Heart left ventricle (tissue), 16 donors: ENCODE measurements around the gene BTBD2. TPM values are rescaled to one million over a fixed set of nuclear protein-coding genes. Genes with fewer than 3 reads are reported as not detected.

Experiments used
- ATAC-seq, 4 donors: fragments of 200-7000 bp; cut with Tn5 transposase; one replicate each; pipeline ENCODE4 v1.9.1; 2020 to 2022; ENCODE audit warnings: moderate library complexity in 4 of 4, mild to moderate bottlenecking in 3 of 4, moderate number of reproducible peaks in 1 of 4
- DNase-seq, 5 donors: peaks; one replicate each; pipeline ENCODE4 v3.0.0-alpha.2; 2020
- H3K27ac ChIP-seq, 12 donors: fragments of 200-600 bp; sonication (generic) in 4 of 12; one replicate each; pipeline versions ENCODE4 v1.5.0 to v1.8.0; 2016 to 2022; ENCODE audit warnings: mild to moderate bottlenecking in 2 of 12
- H3K27me3 ChIP-seq, 9 donors: fragments of 200-600 bp; sonication (generic) in 2 of 9; one replicate each; pipeline versions ENCODE4 v1.5.1 to v1.8.0; 2016 to 2022; ENCODE audit warnings: mild to moderate bottlenecking in 3 of 9
- H3K36me3 ChIP-seq, 9 donors: fragments of 200-600 bp; sonication (generic) in 2 of 9; one replicate each; pipeline versions ENCODE4 v1.5.0 to v1.8.0; 2018 to 2022; ENCODE audit warnings: mild to moderate bottlenecking in 2 of 9
- H3K4me1 ChIP-seq, 12 donors: fragments of 200-600 bp; sonication (generic) in 4 of 12; one replicate each; pipeline versions ENCODE4 v1.5.0 to v1.8.0; 2016 to 2022; ENCODE audit warnings: mild to moderate bottlenecking in 3 of 12
- H3K4me3 ChIP-seq, 12 donors: fragments of 200-600 bp; sonication (generic) in 4 of 12; one replicate each; pipeline versions ENCODE4 v1.5.0 to v1.8.0; 2017 to 2022; ENCODE audit warnings: mild to moderate bottlenecking in 9 of 12, moderate library complexity in 4 of 12
- H3K9me3 ChIP-seq, 12 donors: fragments of 200-600 bp; sonication (generic) in 4 of 12; one replicate each; pipeline versions ENCODE4 v1.5.0 to v1.8.0; 2016 to 2022; ENCODE audit warnings: mild to moderate bottlenecking in 1 of 12
- POLR2A ChIP-seq, 2 donors: fragments of 450-650 bp; IDR thresholded peaks; one replicate each; pipeline ENCODE4 v1.6.1; 2017; ENCODE audit warnings: antibody characterized with exemption in 2 of 2, mild to moderate bottlenecking in 2 of 2, moderate library complexity in 2 of 2
- WGBS, 4 donors: extraction: QIAGEN DNeasy Blood & Tissue Kit in 2 of 4; methylation state at CpG; one replicate each; pipeline versions ENCODE4 v1.1.5 to v1.1.7; 2013 to 2018; 5-methylcytosine and 5-hydroxymethylcytosine counted together
- intact Hi-C, 10 donors: fragments of 100-400 bp; cut with DNase I; formaldehyde crosslinking; loops; one replicate each; pipeline versions ENCODE4 v1.11.1 to v1.14.2; 2022
- polyA plus RNA-seq, 2 donors: library from polyadenylated mRNA; stranded (reverse); fragments of 200-250 nt; gene quantifications; one replicate each; pipeline ENCODE4 v1.2.3, GENCODE V29; 2013
- total RNA-seq, 9 donors: library from RNA; depleted of rRNA in 2 of 9; stranded (reverse); fragments of >200 nt in 2 of 9; fragmentation: NEBNext Ultra II Directional in 3 of 9; extraction: Animal tissue kit (Norgen Biotek cat#: 25700) in 3 of 9; gene quantifications; one replicate each; pipeline versions ENCODE4 v1.1.0 to v1.2.4, GENCODE V29; 2016 to 2023
- TF ChIP-seq, protein P1 (sequence below), 12 donors: fragments of 200-600 bp; sonication (generic) in 4 of 12; IDR thresholded peaks; one replicate each; pipeline versions ENCODE4 v1.5.0 to v1.8.0; 2018 to 2022; ENCODE audit warnings: antibody characterized with exemption in 12 of 12, mild to moderate bottlenecking in 5 of 12
- donor health status: ischemic (EF 13 %, LVEDD 7.1; RV severe dilation, severe dysfunction).
- donor health status: healthy with polysubstance abuse.
- donor health status: DM: no; HTN: yes; CAD: no.
- donor health status: DM: no; HTN: no; CAD: no.
- donor health status: ischemic (EF 25% LVEDD 6.9; RV normal size, moderate dysfunction).
- donor health status: ischemic (EF 25% LVEDD 5.7; RV mildly dilated, moderate dysfunction).
- donor health status: healthy.
- donor health status: DM: yes; HTN: yes; CAD: no.
- donor health status: ischemic (EF 35%, LVEDD 5.7; RV mildly dilated, moderate dysfunction).
- donor health status: nonischemic (EF 11% LVEDD 7.7; RV severe dilation, severe dysfunction).
- donor health status: DM: yes; HTN: yes; CAD: no.
- donor health status: PGD.
- donor health status: ischemic (EF 29% LVEDD 5.4; RV normal size, mild dysfunction).
- donor health status: nonischemic (EF 23%, LVEDD 6.1; RV moderate dilation, normal function).

BTBD2 gene
- total and polyA plus RNA-seq, 11 donors = 39.4 to 81.8 (median 51.8) TPM

DNA sequence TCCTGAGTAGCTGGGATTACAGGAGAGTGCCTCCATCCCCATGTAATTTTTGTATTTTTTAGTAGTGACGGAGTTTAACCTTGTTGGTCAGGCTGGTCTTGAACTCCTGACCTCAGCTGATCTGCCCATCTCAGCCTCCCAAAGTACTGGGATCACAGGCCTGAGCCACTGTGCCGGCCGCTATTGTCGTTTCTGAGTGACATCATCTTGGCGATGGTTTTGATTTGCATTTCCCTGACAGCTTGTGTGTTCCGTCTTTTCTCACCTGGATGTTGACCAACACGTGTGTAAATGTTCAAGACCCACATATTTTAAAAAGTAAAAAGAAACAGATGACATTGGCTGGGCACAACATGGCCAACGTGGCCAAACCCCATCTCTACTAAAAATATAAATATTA, 48.3 kb upstream of the BTBD2 start:
- Histone ChIP-seq H3K36me3 (no peaks in the 10 kb centered on the region), H3K9me3 (no peaks in the 10 kb centered on the region), H3K4me3 (no peak overlapping the region), H3K4me1 (peaks cover 10 to 53% (median 34%) of the 10 kb centered on the region in 12 donors), H3K27me3 (no peaks in the 10 kb centered on the region), H3K27ac (peak overlapping the region; percentile 71 to 100 (median 87))
- no peak for ATAC-seq
- DNase-seq = no peak
- intact Hi-C loops = loop anchor here in 1 of 10 donors (10.0 kb wide), 1 partner anchor 199 kb away; the partner anchor contains the start of gene KLF16
- 79 to 83% (median 81%) methylated on average over 8 of the region's 8 CpGs for WGBS, 4 donors
- TF ChIP-seq, protein P1, sequence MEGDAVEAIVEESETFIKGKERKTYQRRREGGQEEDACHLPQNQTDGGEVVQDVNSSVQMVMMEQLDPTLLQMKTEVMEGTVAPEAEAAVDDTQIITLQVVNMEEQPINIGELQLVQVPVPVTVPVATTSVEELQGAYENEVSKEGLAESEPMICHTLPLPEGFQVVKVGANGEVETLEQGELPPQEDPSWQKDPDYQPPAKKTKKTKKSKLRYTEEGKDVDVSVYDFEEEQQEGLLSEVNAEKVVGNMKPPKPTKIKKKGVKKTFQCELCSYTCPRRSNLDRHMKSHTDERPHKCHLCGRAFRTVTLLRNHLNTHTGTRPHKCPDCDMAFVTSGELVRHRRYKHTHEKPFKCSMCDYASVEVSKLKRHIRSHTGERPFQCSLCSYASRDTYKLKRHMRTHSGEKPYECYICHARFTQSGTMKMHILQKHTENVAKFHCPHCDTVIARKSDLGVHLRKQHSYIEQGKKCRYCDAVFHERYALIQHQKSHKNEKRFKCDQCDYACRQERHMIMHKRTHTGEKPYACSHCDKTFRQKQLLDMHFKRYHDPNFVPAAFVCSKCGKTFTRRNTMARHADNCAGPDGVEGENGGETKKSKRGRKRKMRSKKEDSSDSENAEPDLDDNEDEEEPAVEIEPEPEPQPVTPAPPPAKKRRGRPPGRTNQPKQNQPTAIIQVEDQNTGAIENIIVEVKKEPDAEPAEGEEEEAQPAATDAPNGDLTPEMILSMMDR (IDR thresholded peaks at IDR 0.05) = no peak

DNA sequence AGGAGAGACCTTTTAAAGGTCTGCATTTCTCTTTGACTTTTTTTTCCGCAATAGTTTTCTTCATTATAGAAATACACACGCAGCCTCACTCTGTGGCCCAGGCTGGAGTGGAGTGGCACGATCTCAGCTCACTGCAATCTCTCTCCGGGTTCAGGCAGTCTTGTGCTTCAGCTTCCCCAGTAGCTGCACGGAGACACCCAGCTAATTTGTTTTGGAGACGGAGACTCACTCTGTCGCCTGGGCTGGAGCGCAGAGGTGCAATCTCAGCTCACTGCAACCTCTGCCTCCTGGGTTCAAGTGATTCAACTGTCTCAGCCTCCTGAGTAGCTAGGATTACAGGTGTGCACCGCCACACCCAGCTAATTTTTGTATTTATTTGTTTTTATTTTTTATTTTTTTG, 47.3 kb upstream of the BTBD2 start:
- ATAC-seq (no peak), DNase-seq (no peak)
- peak overlapping the region in 6 of 12 donors; percentile 99 to 100 (median 100) for H3K27ac ChIP-seq
- H3K27me3 ChIP-seq = no peaks in the 10 kb centered on the region
- TF ChIP-seq, protein P1 (IDR thresholded peaks at IDR 0.05) = no peak
- TF ChIP-seq POLR2A (IDR thresholded peaks at IDR 0.05) = no peak
- peak overlapping the region in 1 of 12 donors; percentile 60 for H3K4me3 ChIP-seq
- 87 to 91% (median 88%) methylated on average over 9 of the region's 9 CpGs for WGBS, 4 donors
- H3K4me1 ChIP-seq = peaks cover 10 to 55% (median 41%) of the 10 kb centered on the region in 12 donors
- intact Hi-C loops = loop anchor here in 1 of 10 donors (10.0 kb wide), 1 partner anchor 198 kb away; the partner anchor contains the start of gene KLF16
- no peaks in the 10 kb centered on the region for H3K36me3 ChIP-seq
- H3K9me3 ChIP-seq = no peaks in the 10 kb centered on the region

DNA sequence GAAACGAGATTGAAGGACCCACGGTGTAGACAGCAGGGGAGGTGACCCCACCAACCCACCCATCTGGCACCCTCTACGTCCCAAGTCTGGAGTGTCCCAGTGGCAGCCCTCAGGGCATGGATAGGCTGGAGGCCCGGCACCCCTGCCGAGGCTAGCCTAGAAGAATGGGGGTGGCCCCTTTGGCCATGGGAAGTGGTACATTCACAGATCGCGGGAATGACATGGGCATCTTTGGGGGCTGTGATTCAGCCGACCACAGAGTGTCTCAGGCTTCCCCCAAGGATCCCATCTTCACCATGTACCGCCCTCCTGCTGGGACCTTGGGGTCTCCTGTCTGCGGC, 46.8 kb upstream of the BTBD2 start:
- H3K4me1 ChIP-seq = peaks cover 10 to 55% (median 43%) of the 10 kb centered on the region in 12 donors
- no peaks in the 10 kb centered on the region for H3K36me3 ChIP-seq
- H3K27me3 ChIP-seq = no peaks in the 10 kb centered on the region
- no peak for ATAC-seq
- H3K4me3 ChIP-seq = peak overlapping the region in 10 of 12 donors; percentile 60 to 95 (median 74)
- no peaks in the 10 kb centered on the region for H3K9me3 ChIP-seq
- peak overlapping the region in 11 of 12 donors; percentile 97 to 100 (median 100) for H3K27ac ChIP-seq
- TF ChIP-seq, protein P1 (IDR thresholded peaks at IDR 0.05) = no peak
- TF ChIP-seq POLR2A (IDR thresholded peaks at IDR 0.05) = no peak
- no peak for DNase-seq
- intact Hi-C loops = loop anchor here in 1 of 10 donors (10.0 kb wide), 1 partner anchor 198 kb away; the partner anchor contains the start of gene KLF16
- 57 to 60% (median 59%) methylated on average over 5 to 10 of the region's 10 CpGs for WGBS, 4 donors

DNA sequence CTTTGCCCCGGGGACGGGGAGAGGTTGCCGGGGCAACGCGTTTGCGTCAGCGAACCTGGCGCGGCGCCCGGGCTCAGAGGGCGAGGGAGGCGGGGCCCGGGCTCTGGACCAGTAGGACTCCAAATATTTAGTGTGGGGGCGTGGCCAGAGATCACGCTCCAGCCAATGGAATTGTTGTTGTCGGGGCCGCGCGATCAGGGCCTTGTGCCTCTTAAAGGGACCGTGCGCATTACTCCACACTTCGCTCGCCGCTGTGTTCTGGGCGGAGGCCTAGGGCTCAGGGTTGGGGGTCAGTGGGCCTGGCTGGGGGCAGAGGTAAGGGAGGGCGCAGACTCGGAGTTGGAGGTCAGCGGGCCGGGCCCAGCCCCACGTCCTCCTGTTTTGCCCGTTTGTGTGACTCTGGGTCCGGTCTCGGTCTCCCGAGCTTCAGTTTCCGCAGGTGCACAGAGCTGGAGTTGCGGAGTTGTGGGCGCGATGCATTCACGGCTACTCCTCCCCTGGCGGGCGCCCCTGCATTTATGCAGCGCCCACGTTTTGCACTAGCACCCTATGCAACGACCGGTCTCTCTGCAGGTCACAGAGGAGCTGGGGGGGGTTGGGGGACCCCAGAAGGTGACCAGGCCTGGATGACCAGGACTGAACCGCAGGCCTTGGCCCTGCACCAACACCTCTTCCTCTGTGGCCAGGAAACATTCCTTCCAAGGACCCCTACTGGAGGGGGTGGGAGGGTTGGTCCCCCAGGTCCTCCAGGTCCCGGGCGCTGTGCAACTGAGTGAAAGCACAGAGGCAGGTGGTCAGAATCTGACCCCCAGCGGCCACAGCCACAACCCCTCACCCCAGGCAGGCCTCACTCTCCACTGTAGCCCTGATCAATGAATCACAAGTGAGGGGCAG, 46.2 kb upstream of the BTBD2 start:
- Histone ChIP-seq H3K36me3 (no peaks in the 10 kb centered on the region), H3K4me1 (peaks cover 10 to 60% (median 48%) of the 10 kb centered on the region in 12 donors), H3K27ac (peak overlapping the region; percentile 97 to 100 (median 100)), H3K4me3 (peak overlapping the region; percentile 35 to 95 (median 72)), H3K9me3 (no peaks in the 10 kb centered on the region), H3K27me3 (no peaks in the 10 kb centered on the region)
- intact Hi-C loops = loop anchor here in 2 of 10 donors (1.0 to 10.0 kb wide), 2 partner anchors 10 to 197 kb away; partner anchors contain the start of genes KLF16 (in 1 of the 2) and MKNK2 (in 1 of the 2)
- TF ChIP-seq, protein P1 (IDR thresholded peaks at IDR 0.05) = peak in 3 of 12 donors; percentile 11 to 29 (median 12)
- TF ChIP-seq POLR2A (IDR thresholded peaks at IDR 0.05) = peak; percentile 15 to 56
- peak; percentile 99 to 100 (median 99) for DNase-seq
- 0 to 2% (median 1%) methylated on average over 40 to 50 of the region's 50 CpGs for WGBS, 4 donors
- ATAC-seq = peak; percentile 75 to 92 (median 88)
